Stimulated activated naive CD8-positive, alpha-beta T cell treated with anti-CD3 and anti-CD28 coated beads, Interleukin-15, Interleukin-2, amounts not matched to agents 100 ng/mL and 50 ng/mL, for 24 hours (primary cell): ENCODE data around the gene PHLDB2.

Experiments used
- H3K27ac Mint-ChIP-seq: one replicate; pipeline ENCODE4 v1.8.0; 2021; ENCODE audit warnings: mild to moderate bottlenecking, mixed read lengths
- H3K27me3 Mint-ChIP-seq: one replicate; pipeline ENCODE4 v1.8.0; 2021; ENCODE audit warnings: mixed read lengths
- H3K36me3 Mint-ChIP-seq: one replicate; pipeline ENCODE4 v1.8.0; 2021; ENCODE audit warnings: low read depth, mixed read lengths
- H3K4me1 Mint-ChIP-seq: one replicate; pipeline ENCODE4 v1.8.0; 2021; ENCODE audit warnings: low read depth, mixed read lengths
- H3K4me3 Mint-ChIP-seq: one replicate; pipeline ENCODE4 v1.8.0; 2021; ENCODE audit warnings: mild to moderate bottlenecking, mixed read lengths
- H3K9me3 Mint-ChIP-seq: one replicate; pipeline ENCODE4 v1.8.0; 2021; ENCODE audit warnings: mixed read lengths

PHLDB2 gene

GRCh38 chr3:111859974-111860859 lies 1.2 kb downstream of the PHLDB2 start:
- peak overlapping the region; percentile 69 for H3K27ac Mint-ChIP-seq
- no peaks in the 10 kb centered on the region for H3K36me3 Mint-ChIP-seq
- peaks cover 39% of the 10 kb centered on the region for H3K27me3 Mint-ChIP-seq
- no peaks in the 10 kb centered on the region for H3K9me3 Mint-ChIP-seq
- H3K4me1 Mint-ChIP-seq: peaks cover 12% of the 10 kb centered on the region
- H3K4me3 Mint-ChIP-seq: peak overlapping the region; percentile 90

DNA sequence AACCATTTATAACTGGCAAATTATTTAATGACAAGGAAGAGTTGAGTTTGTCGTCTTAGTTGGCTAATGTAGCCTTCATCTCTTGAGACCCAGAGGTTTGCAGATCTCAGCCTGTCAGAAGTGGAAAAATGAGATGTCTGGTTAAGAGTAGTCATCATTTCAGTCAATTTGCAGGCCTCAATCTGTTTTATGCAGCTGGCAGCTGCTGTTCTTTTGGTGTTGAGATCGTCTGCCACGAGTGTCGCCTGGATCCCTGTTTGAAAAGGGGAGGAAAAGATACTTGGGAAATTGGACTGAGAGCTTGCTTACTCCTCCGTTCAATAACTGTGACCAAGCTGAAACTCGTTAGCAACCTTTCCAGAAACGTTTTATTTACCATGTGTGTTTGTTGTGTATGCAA lies 2.3 kb downstream of the PHLDB2 start:
- Mint-ChIP-seq H3K36me3 (no peaks in the 10 kb centered on the region), H3K4me1 (peaks cover 12% of the 10 kb centered on the region), H3K9me3 (no peaks in the 10 kb centered on the region), H3K4me3 (no peak overlapping the region), H3K27me3 (peaks cover 39% of the 10 kb centered on the region), H3K27ac (no peak overlapping the region)

DNA sequence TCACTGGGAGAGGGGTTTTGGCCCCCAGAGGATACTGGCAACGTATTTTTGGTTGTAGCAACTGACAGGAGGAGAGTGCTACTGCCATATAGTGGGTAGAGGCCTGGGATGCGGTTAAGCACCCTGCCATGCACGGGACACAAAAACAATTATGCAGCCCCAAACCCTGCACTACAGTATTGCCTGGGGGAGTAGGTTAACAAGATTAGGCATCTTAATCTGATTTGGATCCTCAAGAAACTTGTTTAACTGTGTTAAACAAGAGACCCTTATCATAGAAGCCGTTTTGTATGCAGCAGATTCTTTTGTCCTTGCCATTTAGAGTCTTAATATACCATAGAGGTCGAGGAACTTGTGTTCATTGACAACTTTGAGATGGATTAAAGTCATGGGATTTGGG lies 3.4 kb downstream of the PHLDB2 start:
- Mint-ChIP-seq H3K4me3 (no peak overlapping the region), H3K9me3 (no peaks in the 10 kb centered on the region), H3K27me3 (peaks cover 32% of the 10 kb centered on the region), H3K36me3 (no peaks in the 10 kb centered on the region), H3K27ac (no peak overlapping the region), H3K4me1 (peaks cover 12% of the 10 kb centered on the region)

GRCh38 chr3:111862974-111863373 lies 3.9 kb downstream of the PHLDB2 start:
- Mint-ChIP-seq H3K4me3 (no peak overlapping the region), H3K4me1 (peaks cover 12% of the 10 kb centered on the region)

DNA sequence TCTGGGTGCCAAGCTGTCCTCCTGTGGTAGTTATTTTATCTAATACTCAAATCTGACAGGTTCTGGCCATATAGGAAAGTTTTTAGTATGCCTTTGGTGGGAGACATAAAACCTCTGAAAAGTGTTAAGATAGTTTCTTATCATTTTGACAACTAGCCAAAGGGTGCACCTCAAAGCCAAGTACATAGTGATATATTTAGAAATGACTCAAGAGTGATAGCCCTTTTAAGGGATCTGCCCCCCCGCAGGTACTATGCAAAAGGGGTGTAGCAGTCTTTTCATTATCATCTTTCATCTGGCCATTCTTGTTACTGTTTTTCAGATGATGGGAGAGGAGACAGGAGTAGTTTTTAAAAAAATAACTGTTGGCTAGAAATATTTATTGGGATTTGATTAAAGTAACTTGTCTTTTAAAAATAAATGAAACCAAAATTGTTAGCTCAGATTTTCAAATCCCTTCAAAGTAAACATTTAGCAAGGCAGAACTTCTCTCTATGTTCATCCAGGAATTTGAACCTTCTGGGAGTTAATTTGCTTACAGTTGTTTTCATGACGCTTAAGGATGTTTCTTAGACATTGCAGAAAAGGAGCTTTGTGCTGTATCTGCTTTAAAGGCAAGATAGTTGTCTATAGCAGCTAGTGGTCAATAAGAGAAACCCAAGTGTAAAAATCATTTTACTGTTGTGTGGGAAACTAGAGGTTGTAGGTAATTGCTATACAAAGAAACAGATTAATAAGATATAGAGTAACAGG lies 5.1 kb downstream of the PHLDB2 start:
- Mint-ChIP-seq H3K36me3 (no peaks in the 10 kb centered on the region), H3K27ac (no peak overlapping the region), H3K4me1 (peaks cover 6% of the 10 kb centered on the region), H3K4me3 (no peak overlapping the region), H3K9me3 (no peaks in the 10 kb centered on the region), H3K27me3 (peaks cover 17% of the 10 kb centered on the region)

More at GRCh38 chr3:111862974-111863373, 3.9 kb downstream of the PHLDB2 start:
- Mint-ChIP-seq H3K36me3 (no peaks in the 10 kb centered on the region), H3K27me3 (peaks cover 26% of the 10 kb centered on the region), H3K9me3 (no peaks in the 10 kb centered on the region), H3K27ac (no peak overlapping the region)

DNA sequence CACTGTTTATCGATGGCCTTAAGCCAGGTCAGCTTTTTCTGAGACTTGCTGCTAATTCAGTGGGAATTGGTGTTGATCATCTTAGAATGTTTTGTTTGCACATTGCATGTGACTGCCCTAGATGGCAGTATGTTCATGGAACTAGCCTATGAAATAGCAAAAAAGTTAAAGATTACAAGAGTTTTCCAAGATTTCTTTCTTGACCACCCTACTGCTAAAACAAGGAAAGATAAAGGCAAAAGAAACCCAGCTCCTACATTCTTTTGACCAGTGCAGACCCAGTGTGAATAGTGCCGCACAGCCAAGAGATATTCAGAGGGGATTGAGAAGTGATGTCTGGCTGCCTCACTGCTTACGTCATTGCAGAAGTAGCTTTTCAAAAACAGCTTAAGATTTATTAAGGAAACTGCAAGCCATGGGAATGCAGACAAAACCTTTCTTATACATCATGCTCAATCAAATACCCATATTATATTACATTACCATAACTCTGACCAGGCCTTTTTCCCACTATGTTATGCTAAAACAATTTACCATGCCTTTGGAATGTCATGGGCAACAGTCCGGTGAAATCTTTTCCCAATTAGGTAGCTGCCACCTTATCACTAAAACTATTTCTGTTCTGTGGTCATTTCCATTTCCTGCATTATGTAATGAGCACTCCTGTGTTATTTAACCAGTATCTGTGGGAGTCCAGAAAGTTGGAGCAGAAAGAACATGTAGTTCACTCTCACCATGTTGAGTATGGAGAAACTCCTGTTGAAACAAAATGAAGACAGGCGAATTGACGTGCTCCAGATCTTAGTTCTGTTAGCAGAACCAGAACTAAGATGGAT lies 6.0 kb downstream of the PHLDB2 start:
- Mint-ChIP-seq H3K27me3 (peaks cover 16% of the 10 kb centered on the region), H3K4me1 (peaks cover 4% of the 10 kb centered on the region), H3K36me3 (no peaks in the 10 kb centered on the region), H3K4me3 (no peak overlapping the region), H3K27ac (no peak overlapping the region), H3K9me3 (no peaks in the 10 kb centered on the region)

- Mint-ChIP-seq H3K9me3 (no peaks in the 10 kb centered on the region), H3K4me1 (no peaks in the 10 kb centered on the region), H3K36me3 (no peaks in the 10 kb centered on the region), H3K27ac (no peak overlapping the region), H3K4me3 (no peak overlapping the region), H3K27me3 (peaks cover 4% of the 10 kb centered on the region)
Observed at GRCh38 chr3:111867889-111868426, 8.9 kb downstream of the PHLDB2 start.

GRCh38 chr3:111870620-111871019 lies 11.6 kb downstream of the PHLDB2 start:
- Mint-ChIP-seq H3K27ac (no peak overlapping the region), H3K9me3 (no peaks in the 10 kb centered on the region), H3K4me1 (no peaks in the 10 kb centered on the region), H3K27me3 (no peaks in the 10 kb centered on the region), H3K4me3 (no peak overlapping the region), H3K36me3 (no peaks in the 10 kb centered on the region)

GRCh38 chr3:111871809-111872623 lies 13.0 kb downstream of the PHLDB2 start:
- no peaks in the 10 kb centered on the region for H3K36me3 Mint-ChIP-seq
- no peak overlapping the region for H3K27ac Mint-ChIP-seq
- no peaks in the 10 kb centered on the region for H3K27me3 Mint-ChIP-seq
- H3K4me1 Mint-ChIP-seq: no peaks in the 10 kb centered on the region
- no peak overlapping the region for H3K4me3 Mint-ChIP-seq
- no peaks in the 10 kb centered on the region for H3K9me3 Mint-ChIP-seq

DNA sequence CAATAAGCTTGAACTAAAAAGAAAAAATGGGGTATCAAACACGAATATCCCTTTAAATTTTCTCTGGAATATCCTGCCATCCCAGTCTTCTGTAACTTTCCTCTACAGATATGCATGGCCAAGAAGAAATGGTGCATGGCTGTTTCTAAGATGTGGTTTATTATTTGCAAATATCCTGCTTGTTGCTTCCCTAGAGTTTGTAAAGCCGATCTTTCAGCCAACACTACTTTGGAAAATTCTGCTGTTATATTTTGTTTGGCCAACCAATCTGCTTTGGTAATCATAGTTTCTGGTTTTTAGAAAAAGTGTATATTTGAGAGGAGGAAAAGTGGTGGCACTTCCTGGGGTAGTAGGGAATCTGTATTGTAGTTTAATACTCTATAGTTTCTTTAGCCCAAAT lies 13.9 kb downstream of the PHLDB2 start:
- Mint-ChIP-seq H3K27ac (no peak overlapping the region), H3K36me3 (no peaks in the 10 kb centered on the region), H3K4me3 (no peak overlapping the region), H3K9me3 (no peaks in the 10 kb centered on the region), H3K4me1 (no peaks in the 10 kb centered on the region), H3K27me3 (no peaks in the 10 kb centered on the region)

DNA sequence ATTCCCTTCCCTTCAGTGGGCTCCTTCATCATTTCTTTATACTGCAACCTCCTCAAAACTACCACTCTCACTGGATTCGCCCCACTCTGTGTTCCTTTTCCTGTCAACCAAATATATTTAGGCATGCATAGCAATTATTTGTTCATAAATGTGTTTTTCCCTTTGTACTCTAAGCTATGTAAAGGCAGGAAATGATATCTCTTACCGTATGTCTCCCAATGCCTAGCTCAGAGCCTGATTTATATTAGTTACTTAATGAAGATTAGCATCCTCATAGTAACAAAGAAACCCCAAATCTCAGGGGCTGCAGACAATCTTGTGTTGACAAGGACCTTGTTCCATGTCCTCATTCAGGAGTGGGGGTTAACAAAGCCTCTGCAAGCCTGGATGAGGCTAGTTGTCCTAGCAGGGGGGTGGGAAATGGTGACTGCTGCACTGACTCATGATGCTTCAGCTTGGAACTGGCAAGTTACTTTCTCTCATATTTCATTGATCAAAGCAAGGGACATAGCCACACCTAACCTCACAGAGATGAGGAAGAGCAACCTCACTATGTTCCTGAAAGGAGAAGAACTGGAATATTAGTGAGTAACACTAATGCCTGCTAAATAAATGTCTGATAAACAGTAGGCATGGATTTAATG lies 15.2 kb downstream of the PHLDB2 start:
- Mint-ChIP-seq H3K27me3 (no peaks in the 10 kb centered on the region), H3K27ac (no peak overlapping the region), H3K9me3 (no peaks in the 10 kb centered on the region), H3K4me1 (no peaks in the 10 kb centered on the region), H3K4me3 (no peak overlapping the region), H3K36me3 (peaks cover 2% of the 10 kb centered on the region)

DNA sequence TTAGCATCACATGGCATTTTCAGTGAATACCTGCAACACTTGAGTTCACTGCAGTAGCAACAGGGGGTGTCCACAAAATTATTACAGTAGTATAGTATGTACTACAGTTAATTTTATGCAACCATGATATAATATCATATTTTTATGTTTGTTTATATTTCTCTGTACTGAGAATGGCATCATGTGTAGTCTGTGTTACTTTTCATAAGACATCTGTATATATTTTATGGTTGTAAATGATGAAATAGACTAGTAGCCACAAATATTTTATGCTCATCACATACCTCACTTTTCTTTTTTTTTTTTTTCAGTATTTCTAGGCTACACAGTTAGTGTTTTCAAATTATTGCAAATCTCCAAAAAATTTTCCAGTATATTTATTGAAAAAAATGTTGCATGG lies 22.4 kb downstream of the PHLDB2 start:
- H3K36me3 Mint-ChIP-seq: peaks cover 15% of the 10 kb centered on the region
- peaks cover 7% of the 10 kb centered on the region for H3K9me3 Mint-ChIP-seq
- H3K27ac Mint-ChIP-seq: no peak overlapping the region
- no peaks in the 10 kb centered on the region for H3K27me3 Mint-ChIP-seq
- H3K4me3 Mint-ChIP-seq: no peak overlapping the region
- no peaks in the 10 kb centered on the region for H3K4me1 Mint-ChIP-seq

GRCh38 chr3:111882194-111882593 lies 23.1 kb downstream of the PHLDB2 start:
- H3K27ac Mint-ChIP-seq: no peak overlapping the region
- no peak overlapping the region for H3K4me3 Mint-ChIP-seq
- peaks cover 7% of the 10 kb centered on the region for H3K9me3 Mint-ChIP-seq
- H3K36me3 Mint-ChIP-seq: peaks cover 15% of the 10 kb centered on the region
- no peaks in the 10 kb centered on the region for H3K4me1 Mint-ChIP-seq
- no peaks in the 10 kb centered on the region for H3K27me3 Mint-ChIP-seq
